Subcutaneous adipose tissue (tissue), 4 donors: ENCODE measurements around the gene RIC1. TPM values are rescaled to one million over a fixed set of nuclear protein-coding genes. Genes with fewer than 3 reads are reported as not detected.

Experiments
- CTCF ChIP-seq: fragments of 450-650 bp; IDR thresholded peaks from one replicate; pipeline ENCODE4 v1.5.1; 2016; ENCODE audit warnings: low read depth, mild to moderate bottlenecking, control low read depth, antibody characterized with exemption, moderate library complexity
- total RNA-seq, 4 donors: library from RNA; depleted of rRNA; stranded (reverse); fragments of >200 nt; gene quantifications; one replicate each; pipeline ENCODE4 v1.1.0, GENCODE V29; 2016

Gene RIC1
- total RNA-seq, 4 donors from 2014 or later, result 38.5 to 52.8 (median 48.5) TPM

GRCh38 chr9:5646116-5646515, 17.2 kb downstream of the RIC1 start:
- TF ChIP-seq CTCF, result no peak

GRCh38 chr9:5650356-5651105, 21.6 kb downstream of the RIC1 start:
- no peak for TF ChIP-seq CTCF

GRCh38 chr9:5651246-5651645, 22.3 kb downstream of the RIC1 start:
- TF ChIP-seq CTCF, result no peak

GRCh38 chr9:5652821-5653220, 23.9 kb downstream of the RIC1 start:
- no peak for TF ChIP-seq CTCF

GRCh38 chr9:5665059-5665458, 36.2 kb downstream of the RIC1 start:
- TF ChIP-seq CTCF, result no peak

- no peak for TF ChIP-seq CTCF
These were observed 38.5 kb downstream of the RIC1 start for GRCh38 chr9:5667391-5667790.

GRCh38 chr9:5670079-5670478, 41.2 kb downstream of the RIC1 start:
- no peak for TF ChIP-seq CTCF
